GM21717 (cell line): Measurements from ENCODE around the gene PSMB11.

ENCODE experiments used
- ATAC-seq: cut with Tn5 transposase; IDR thresholded peaks from one replicate; pipeline ENCODE4 v1.9.1; 2021; ENCODE audit warnings: mild to moderate bottlenecking, moderate library complexity; ENCODE audit not compliant: unreplicated experiment

PSMB11 gene

GRCh38 chr14:23078692-23079116 is 36.7 kb downstream of the PSMB11 start:
- no peak for ATAC-seq

GRCh38 chr14:23079716-23080115 is 37.7 kb downstream of the PSMB11 start:
- no peak for ATAC-seq

DNA sequence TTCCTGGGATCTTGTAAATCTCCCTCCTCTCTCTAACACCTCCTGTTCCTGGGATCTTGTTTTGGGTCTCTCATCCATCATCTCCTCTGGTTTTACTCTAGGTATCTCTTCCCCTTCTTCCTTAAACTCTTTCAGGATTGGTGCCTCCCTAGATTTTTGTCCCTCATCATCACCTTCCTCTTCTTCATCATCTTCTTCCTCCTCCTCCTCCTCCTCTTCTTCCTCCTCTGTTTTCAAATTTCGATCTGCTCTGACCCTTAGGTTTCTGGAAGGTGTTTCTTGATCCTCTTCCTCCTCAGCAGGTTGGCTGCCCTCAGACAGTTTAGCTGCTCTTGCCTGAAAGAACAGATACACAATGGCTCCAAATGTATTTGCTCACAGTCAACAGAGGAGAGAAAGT is 38.5 kb downstream of the PSMB11 start:
- no peak for ATAC-seq

- no peak for ATAC-seq
These were observed 43.4 kb downstream of the PSMB11 start for GRCh38 chr14:23085458-23085857.

DNA sequence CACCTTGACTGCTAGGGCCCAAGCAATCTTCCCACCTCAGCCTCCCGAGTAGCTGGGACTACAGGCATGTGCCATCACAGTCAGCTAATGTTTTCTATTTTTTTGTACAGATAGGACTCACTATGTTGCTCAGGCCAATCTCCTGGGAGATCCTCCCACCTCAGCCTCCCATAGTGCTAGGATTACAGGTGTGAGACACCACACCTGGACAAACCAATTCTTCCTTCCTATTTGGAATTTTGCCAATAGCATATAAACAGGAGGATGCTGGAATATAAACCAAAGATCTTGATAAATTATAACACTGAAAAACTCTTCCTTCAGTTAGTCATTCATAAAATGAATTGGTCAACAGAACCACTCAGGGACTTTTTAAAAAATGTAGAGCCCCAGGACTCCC is 44.6 kb downstream of the PSMB11 start:
- ATAC-seq: no peak

DNA sequence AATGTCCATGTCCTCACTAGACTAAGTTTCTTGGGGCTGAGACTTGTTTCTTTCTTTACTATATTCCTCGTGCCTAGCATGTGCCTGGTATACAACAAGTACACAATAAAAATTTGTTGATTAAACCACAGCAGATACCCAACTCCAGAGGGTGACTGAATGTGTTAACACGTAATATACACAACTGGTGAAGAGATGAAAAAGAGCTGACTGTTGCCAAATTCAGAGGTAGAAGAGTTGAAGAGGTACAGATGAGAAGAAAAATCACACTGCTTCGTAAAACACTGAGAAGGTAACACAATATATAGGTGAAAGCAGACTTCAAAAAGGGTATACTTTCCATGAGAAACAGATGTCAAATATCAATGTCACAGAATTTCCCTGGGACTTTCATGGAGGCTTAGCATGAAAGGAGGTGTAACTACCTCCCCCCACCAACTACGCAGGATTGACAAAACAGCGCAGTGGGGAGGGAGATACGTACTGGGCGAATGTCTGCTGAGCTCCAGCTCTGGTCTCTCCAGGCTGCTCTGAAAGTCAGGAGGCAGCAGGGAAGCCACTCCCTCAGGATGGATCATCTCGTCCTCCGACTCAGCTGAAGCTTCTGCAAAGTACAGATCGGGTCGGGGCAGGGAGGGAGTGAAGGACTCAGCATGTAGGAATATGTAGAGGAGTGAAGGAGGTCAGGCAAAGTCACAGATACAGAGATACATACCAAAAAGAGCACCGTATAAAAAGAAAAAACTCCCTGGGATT is 47.7 kb downstream of the PSMB11 start:
- ATAC-seq: no peak

DNA sequence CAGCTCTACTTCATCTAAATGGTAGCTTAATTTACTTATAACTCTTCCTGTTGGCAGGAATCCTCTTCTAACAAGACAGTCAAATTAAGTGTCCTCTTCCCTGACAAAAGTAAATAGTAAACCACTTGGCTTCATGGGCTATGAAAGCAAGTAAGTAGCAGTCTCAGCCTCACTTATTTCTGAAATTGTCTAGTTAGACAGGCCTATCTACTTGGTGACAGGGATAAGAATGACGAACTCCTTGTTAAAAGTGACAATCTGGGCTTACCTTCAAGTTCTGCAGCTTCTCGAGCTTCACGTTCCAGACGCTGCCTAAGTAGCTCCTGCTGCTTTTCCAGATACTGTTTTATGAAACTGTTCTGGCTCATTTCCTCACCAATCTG is 48.2 kb downstream of the PSMB11 start:
- ATAC-seq: no peak

DNA sequence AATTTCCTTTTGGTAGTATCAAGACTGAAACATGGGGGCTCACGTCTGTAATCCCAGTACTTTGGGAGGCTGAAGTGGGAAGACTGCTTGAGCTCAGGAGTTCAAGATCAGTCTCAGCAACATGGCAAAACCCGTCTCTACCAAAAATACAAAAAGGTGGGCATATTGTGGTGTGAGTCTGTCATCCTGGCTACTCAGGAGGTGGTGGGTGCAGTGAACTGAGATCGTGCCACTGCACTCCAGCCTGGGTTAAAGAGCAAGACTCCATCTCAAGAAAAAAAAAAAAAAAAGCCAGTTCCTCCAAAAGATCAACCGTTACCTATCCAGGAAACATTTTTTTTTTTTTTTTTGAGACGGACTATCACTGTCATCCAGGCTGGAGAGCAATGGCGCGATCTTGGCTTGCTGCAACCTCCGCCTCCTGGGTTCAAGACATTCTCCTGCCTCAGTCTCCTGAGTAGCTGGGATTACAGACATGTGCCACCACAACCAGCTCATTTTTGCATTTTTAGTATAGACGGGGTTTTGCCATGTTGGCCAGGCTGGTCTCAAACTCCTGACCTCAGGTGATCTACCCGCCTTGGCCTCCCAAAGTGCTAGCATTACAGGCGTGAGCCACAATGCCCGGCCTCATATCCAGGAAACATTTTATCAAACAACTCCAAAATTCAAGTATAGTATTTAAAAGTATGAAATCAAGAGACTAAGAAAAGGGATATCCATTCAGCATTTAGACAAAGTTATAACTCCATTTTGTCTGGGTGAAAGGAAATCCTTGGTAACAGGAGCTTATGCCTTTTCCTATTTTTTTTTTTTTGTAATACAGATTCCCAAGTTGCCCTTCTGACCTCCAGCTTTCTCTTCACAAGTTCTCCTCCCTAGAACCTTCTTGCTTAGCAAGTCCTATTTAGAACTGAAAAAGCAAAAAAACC is 49.5 kb downstream of the PSMB11 start:
- ATAC-seq: no peak

DNA sequence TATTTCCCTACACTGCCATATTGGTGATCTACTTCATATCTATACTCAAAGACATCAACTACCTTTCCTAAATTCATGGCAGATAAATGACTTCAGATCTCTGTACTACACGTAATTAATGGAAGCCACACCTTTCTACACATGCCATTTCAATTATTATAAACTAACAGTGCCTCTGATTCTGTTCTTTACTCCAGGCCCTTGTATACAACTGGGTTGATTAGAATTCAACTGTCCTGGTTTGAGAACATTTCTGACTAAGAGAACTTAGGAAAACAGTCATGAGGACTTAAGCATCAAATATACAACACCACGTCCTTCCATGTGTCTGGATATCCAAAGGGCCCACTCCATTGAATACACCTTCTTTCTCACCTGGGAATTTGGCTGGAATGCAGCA is 51.1 kb downstream of the PSMB11 start:
- ATAC-seq: no peak

- no peak for ATAC-seq
These were observed 51.5 kb downstream of the PSMB11 start for GRCh38 chr14:23093526-23093925.
